H1 (cell line): ENCODE data around the gene MYOD1. TPM values are rescaled to one million over a fixed set of nuclear protein-coding genes. Genes with fewer than 3 reads are reported as not detected.

ENCODE experiments used
- CTCF ChIA-PET: fragments of 300-600 bp; sonication (Branson Sonifier 250); formaldehyde crosslinking; loops from one replicate; lab custom pipeline; 2021; ENCODE audit not compliant: partially characterized antibody; lab: Charles Lee
- POLR2A ChIA-PET: fragments of 300-600 bp; sonication (Branson Sonifier 250); formaldehyde crosslinking; loops from one replicate; lab custom pipeline; 2021; ENCODE audit warnings: inconsistent platforms; ENCODE audit not compliant: partially characterized antibody; lab: Charles Lee
- DNase-seq, 2 experiments: peaks; one replicate each; pipeline versions ENCODE4 v3.0.0 to v3.0.0-alpha.2; 2010 to 2022; ENCODE audit warnings: low spot score in 2 of 2, low read depth in 1 of 2, mixed read lengths in 1 of 2
- FAIRE-seq: peaks from 2 replicates; lab custom pipeline; 2011; peaks lifted over from hg19 to GRCh38; lab: Jason Lieb, UNC
- H2AFZ ChIP-seq: 2 replicates; pipeline ENCODE4 v1.8.1; 2012; ENCODE audit warnings: low read length, inconsistent platforms
- H2AK5ac ChIP-seq: 2 replicates; pipeline ENCODE4 v1.6.1; 2013; ENCODE audit warnings: low read depth, low read length
- H2BK120ac ChIP-seq: replicated peaks from 2 replicates; pipeline ENCODE3; 2013; ENCODE audit warnings: low read depth, low read length, inconsistent platforms
- H2BK12ac ChIP-seq: 2 replicates; pipeline ENCODE4 v1.6.1; 2013; ENCODE audit warnings: low read depth, low read length
- H2BK15ac ChIP-seq: 2 replicates; pipeline ENCODE4 v1.6.1; 2013; ENCODE audit warnings: low read length
- H2BK20ac ChIP-seq: 2 replicates; pipeline ENCODE4 v1.6.1; 2013; ENCODE audit warnings: low read length
- H2BK5ac ChIP-seq: 2 replicates; pipeline ENCODE4 v1.6.1; 2013; ENCODE audit warnings: low read depth, low read length
- H3K14ac ChIP-seq: 2 replicates; pipeline ENCODE4 v1.6.1; 2013; ENCODE audit warnings: inconsistent platforms; ENCODE audit not compliant: insufficient read length
- H3K18ac ChIP-seq: 2 replicates; pipeline ENCODE4 v1.6.1; 2013; ENCODE audit warnings: low read length; ENCODE audit errors: extremely low read depth
- H3K23ac ChIP-seq: 2 replicates; pipeline ENCODE4 v1.6.1; 2013; ENCODE audit warnings: inconsistent platforms; ENCODE audit not compliant: insufficient read length
- H3K23me2 ChIP-seq: 2 replicates; pipeline ENCODE4 v1.6.1; 2013; ENCODE audit warnings: low read depth, low read length
- H3K27ac ChIP-seq: 2 replicates; pipeline ENCODE4 v1.6.1; 2011; ENCODE audit warnings: low read depth, low read length, inconsistent platforms
- H3K27me3 ChIP-seq, 4 experiments: replicated peaks in 1 of 4; 1 replicate in 1 of 4; 2 replicates in 3 of 4; pipeline versions ENCODE4 v1.6.1 to v1.8.1; 2011 to 2013; ENCODE audit warnings: low read length in 3 of 4, mild to moderate bottlenecking in 3 of 4, inconsistent platforms in 2 of 4, mixed read lengths in 2 of 4, moderate library complexity in 1 of 4; ENCODE audit not compliant: control insufficient read depth in 3 of 4, insufficient read depth in 3 of 4; ENCODE audit errors: extremely low read depth in 1 of 4
- H3K36me3 ChIP-seq, 4 experiments: 2 replicates each; pipeline versions ENCODE4 v1.6.1 to v1.8.1; 2011 to 2013; ENCODE audit warnings: mild to moderate bottlenecking in 4 of 4, low read length in 3 of 4, moderate library complexity in 2 of 4, control low read depth in 1 of 4, inconsistent platforms in 1 of 4; ENCODE audit not compliant: insufficient read depth in 4 of 4, control insufficient read depth in 2 of 4
- H3K4ac ChIP-seq: replicated peaks from 2 replicates; pipeline ENCODE3; 2013; ENCODE audit warnings: low read length, low read depth, mixed read lengths, inconsistent platforms; ENCODE audit not compliant: insufficient read length
- H3K4me1 ChIP-seq, 4 experiments: replicated peaks in 1 of 4; 1 replicate in 1 of 4; 2 replicates in 3 of 4; pipeline versions ENCODE4 v1.6.1 to v1.8.1; 2011 to 2013; ENCODE audit warnings: low read length in 3 of 4, inconsistent platforms in 2 of 4, mixed read lengths in 1 of 4; ENCODE audit not compliant: insufficient read depth in 4 of 4, control insufficient read depth in 3 of 4
- H3K4me2 ChIP-seq, 2 experiments: 2 replicates each; pipeline versions ENCODE4 v1.6.1 to v1.8.1; 2011 to 2013; ENCODE audit warnings: low read depth in 2 of 2, low read length in 2 of 2, control low read depth in 1 of 2, inconsistent platforms in 1 of 2, mild to moderate bottlenecking in 1 of 2; ENCODE audit not compliant: insufficient read depth in 1 of 2
- H3K4me3 ChIP-seq, 4 experiments: fragments of 200-600, 300-600 bp in 1 of 4; sonication (generic), shearing (Covaris generic), sonication (Bioruptor Twin) in 1 of 4; 2 replicates each; pipeline versions ENCODE4 v1.5.1 to v1.8.1; 2011 to 2016; ENCODE audit warnings: low read length in 4 of 4, low read depth in 3 of 4, control low read depth in 2 of 4, inconsistent platforms in 2 of 4, mild to moderate bottlenecking in 2 of 4, mixed read lengths in 1 of 4, moderate library complexity in 1 of 4; ENCODE audit not compliant: insufficient read depth in 2 of 4; ENCODE audit errors: extremely low read depth in 1 of 4
- H3K56ac ChIP-seq: replicated peaks from 2 replicates; pipeline ENCODE3; 2013; ENCODE audit warnings: low read depth, mild to moderate bottlenecking, mixed read lengths, low read length, inconsistent platforms; ENCODE audit not compliant: insufficient read length
- H3K79me1 ChIP-seq: 2 replicates; pipeline ENCODE4 v1.6.1; 2013; ENCODE audit warnings: low read depth, low read length, control low read depth
- H3K79me2 ChIP-seq, 2 experiments: 2 replicates each; pipeline versions ENCODE4 v1.6.1 to v1.8.1; 2012 to 2013; ENCODE audit warnings: low read length in 2 of 2, mild to moderate bottlenecking in 2 of 2, inconsistent platforms in 1 of 2; ENCODE audit not compliant: insufficient read depth in 2 of 2, control insufficient read depth in 1 of 2
- H3K9ac ChIP-seq, 4 experiments: replicated peaks in 1 of 4; 1 replicate in 1 of 4; 2 replicates in 3 of 4; pipeline versions ENCODE4 v1.6.1 to v1.8.1; 2011 to 2013; ENCODE audit warnings: low read depth in 3 of 4, low read length in 3 of 4, control low read depth in 2 of 4, mild to moderate bottlenecking in 2 of 4, moderate library complexity in 2 of 4, inconsistent platforms in 1 of 4; ENCODE audit errors: extremely low read depth in 1 of 4
- H3K9me3 ChIP-seq, 2 experiments: 2 replicates each; pipeline versions ENCODE4 v1.6.1 to v1.8.1; 2012 to 2013; ENCODE audit warnings: mild to moderate bottlenecking in 2 of 2, moderate library complexity in 2 of 2, control low read depth in 1 of 2, inconsistent platforms in 1 of 2, low read depth in 1 of 2, low read length in 1 of 2, mixed read lengths in 1 of 2; ENCODE audit not compliant: insufficient read depth in 2 of 2
- H4K20me1 ChIP-seq, 2 experiments: replicated peaks in 1 of 2; 2 replicates each; pipeline versions ENCODE3 to v1.8.1; 2011 to 2013; ENCODE audit warnings: inconsistent platforms in 2 of 2, low read length in 2 of 2, mild to moderate bottlenecking in 1 of 2; ENCODE audit not compliant: insufficient read depth in 2 of 2, control insufficient read depth in 1 of 2
- H4K5ac ChIP-seq: 2 replicates; pipeline ENCODE4 v1.6.1; 2013; ENCODE audit warnings: low read length, low read depth, mixed read lengths, inconsistent platforms; ENCODE audit not compliant: insufficient read length
- H4K8ac ChIP-seq: 2 replicates; pipeline ENCODE4 v1.8.0; 2013; ENCODE audit warnings: mild to moderate bottlenecking, moderate library complexity, low read length, inconsistent platforms; ENCODE audit not compliant: insufficient read depth; ENCODE audit errors: extremely low read depth
- H4K91ac ChIP-seq: replicated peaks from 2 replicates; pipeline ENCODE3; 2013; ENCODE audit warnings: low read length, mixed read lengths, inconsistent platforms; ENCODE audit not compliant: insufficient read length
- BCL11A ChIP-seq, 2 experiments: IDR thresholded peaks; one replicate each; pipeline ENCODE4 v1.6.1; 2011; ENCODE audit warnings: low read depth in 2 of 2, low read length in 2 of 2, mild to moderate bottlenecking in 2 of 2
- NANOG ChIP-seq: IDR thresholded peaks from 2 replicates; pipeline ENCODE4 v1.6.1; 2011; ENCODE audit warnings: low read length, low read depth, mild to moderate bottlenecking, inconsistent platforms; ENCODE audit not compliant: insufficient read depth, poor library complexity, severe bottlenecking
- TEAD4 ChIP-seq: IDR thresholded peaks from 2 replicates; pipeline ENCODE4 v1.6.1; 2012; ENCODE audit warnings: low read depth, low read length, inconsistent platforms, mixed read lengths
- WGBS, 2 experiments: shearing (Covaris generic) in 1 of 2; methylation state at CpG; one replicate each; pipeline versions ENCODE4 v1.1.6 to v1.1.7; 2013 to 2015; ENCODE audit warnings: low lambda C conversion rate in 2 of 2, mixed read lengths in 2 of 2, inconsistent platforms in 1 of 2, low coverage in 1 of 2, missing lambda C conversion rate in 1 of 2; ENCODE audit not compliant: insufficient replicate concordance in 2 of 2, insufficient coverage in 1 of 2, insufficient read length in 1 of 2; ENCODE audit errors: extremely low coverage in 1 of 2, missing lambda C conversion rate in 1 of 2; 5-methylcytosine and 5-hydroxymethylcytosine counted together
- polyA plus RNA-seq, 7 experiments: library from polyadenylated mRNA; depleted of rRNA in 3 of 7; stranded (reverse) in 5 of 7; unstranded in 2 of 7; fragments of >200 nt in 5 of 7; fragments of 200-250 nt in 2 of 7; gene quantifications; 1 replicate in 5 of 7; 2 replicates in 1 of 7; 4 replicates in 1 of 7; pipeline versions ENCODE4 v1.2.1 to v1.2.3, GENCODE V29; 2011 to 2013; ENCODE audit warnings: missing spikeins in 2 of 7, mixed read lengths in 2 of 7
- total RNA-seq: library from RNA; stranded (reverse); fragmentation: NEBNext Ultra II Directional; extraction: Animal tissue kit (Norgen Biotek cat#: 25700); gene quantifications from 2 replicates; pipeline ENCODE4 v1.2.1, GENCODE V29; 2021

MYOD1 gene
- total and polyA plus RNA-seq, 2 of the 8 experiments (the other 6 are each of a cell fraction or from before 2014, with no cell fraction given) = not detected

- H3K79me1 ChIP-seq = no peaks in the 10 kb centered on the region
- H3K79me2 ChIP-seq = no peaks in the 10 kb centered on the region
- H4K20me1 ChIP-seq = no peaks in the 10 kb centered on the region
- FAIRE-seq (no peak), DNase-seq (no peak)
- no peak overlapping the region for H3K9ac ChIP-seq
- H3K23ac ChIP-seq = no peak overlapping the region
- CTCF ChIA-PET = interaction anchor here (0.7 to 2.1 kb wide), 10 partner anchors 10 to 343 kb away, joined by 3 to 6 read pairs (median 4); partner anchors contain the start of gene MYOD1
- no peak overlapping the region for H4K91ac ChIP-seq
- no peak overlapping the region for H4K8ac ChIP-seq
- no peak overlapping the region for H2AK5ac ChIP-seq
- H4K5ac ChIP-seq = no peak overlapping the region
- no peak overlapping the region for H3K4ac ChIP-seq
- no peak overlapping the region for H3K56ac ChIP-seq
- 92% methylated on average over 6 of the region's 7 CpGs; no CpG with 5 or more reads in 1 of the 2 experiments for WGBS, 2 experiments
- H3K27ac ChIP-seq = no peak overlapping the region
- POLR2A ChIA-PET = no interaction called here
- H2BK15ac ChIP-seq = no peak overlapping the region
- no peak overlapping the region for H2BK20ac ChIP-seq
- no peaks in the 10 kb centered on the region for H3K36me3 ChIP-seq
- H3K23me2 ChIP-seq = no peaks in the 10 kb centered on the region
- H2BK5ac ChIP-seq = no peak overlapping the region
- no peak overlapping the region for H3K4me2 ChIP-seq
- H3K9me3 ChIP-seq = 0 out of 4 replicates have a peak, but pooled peaks cover 3% of the 10 kb centered on the region in 2 experiments
- H3K18ac ChIP-seq = no peak overlapping the region
- no peaks in the 10 kb centered on the region for H3K4me1 ChIP-seq
- no peak overlapping the region for H3K4me3 ChIP-seq
- no peak overlapping the region for H2BK12ac ChIP-seq
- H2AFZ ChIP-seq = no peak overlapping the region
- no peak overlapping the region for H3K14ac ChIP-seq
- peaks cover 0 to 6% (median 0%) of the 10 kb centered on the region in 4 experiments; a peak in 2 of 7 replicates for H3K27me3 ChIP-seq
- no peak overlapping the region for H2BK120ac ChIP-seq
- no peak for TF ChIP-seq BCL11A (IDR thresholded peaks at IDR 0.05; ENCODE audit: low read depth in 2 of 2, low read length in 2 of 2)
- no peak for TF ChIP-seq NANOG
- TF ChIP-seq TEAD4 = no peak
Measured at GRCh38 chr11:17672469-17672868, 46.9 kb upstream of the MYOD1 start.
